ENCODE results near the gene HS1BP3. TPM values are rescaled to one million over a fixed set of nuclear protein-coding genes. Genes with fewer than 3 reads are reported as not detected.
A peak's percentile ranks its signal among the peaks of the same experiment; 100 is the strongest.

Gene HS1BP3
- total and polyA plus RNA-seq, 2 of the 13 experiments (the other 11 are each of a cell fraction or from before 2014, with no cell fraction given), result 15.2 to 22.0 TPM

DNA sequence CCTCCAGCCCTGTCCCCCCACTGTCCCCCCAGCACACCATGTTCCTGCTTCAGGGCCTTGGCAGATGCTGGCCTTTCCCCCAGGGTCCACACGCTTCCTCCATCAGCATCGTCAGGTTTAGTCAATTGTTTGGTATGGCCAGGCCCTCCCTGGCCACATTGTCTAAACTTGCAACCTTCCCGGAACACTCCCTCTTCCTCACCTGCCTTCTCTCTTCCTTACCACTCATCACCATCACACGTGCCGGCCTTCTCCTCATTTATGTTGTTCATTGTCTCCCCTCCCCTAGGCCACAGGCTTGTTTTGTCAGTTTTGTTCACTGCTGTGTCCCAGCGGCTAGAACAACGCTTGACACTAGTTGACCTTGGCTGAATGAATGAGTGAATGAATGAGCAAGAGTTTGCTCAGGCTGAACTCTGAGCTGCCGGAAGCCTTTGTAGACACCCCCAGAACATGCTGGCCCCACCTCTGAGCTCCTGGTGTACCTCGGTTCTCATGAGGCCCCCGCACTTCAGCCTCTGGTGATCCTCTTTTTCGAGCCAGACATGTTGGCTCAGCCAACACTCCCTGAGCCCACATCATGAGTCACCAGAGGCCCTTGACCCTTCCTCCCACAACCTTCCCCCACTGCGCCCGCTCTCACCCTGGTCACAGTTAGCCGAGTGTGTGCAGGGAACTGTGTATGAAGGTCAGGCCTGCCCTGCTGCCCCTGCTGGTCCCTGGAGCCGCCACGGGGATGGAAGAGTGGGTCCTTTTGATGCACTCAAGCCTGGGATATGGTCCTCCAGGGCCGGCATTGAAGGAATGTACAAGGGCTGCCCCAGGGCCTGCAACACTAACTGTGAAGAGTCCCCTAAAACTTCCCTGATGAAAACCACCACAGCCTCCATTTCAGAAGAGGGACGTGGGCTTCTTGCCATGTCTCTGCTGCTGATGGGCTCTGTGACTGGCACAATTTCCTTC, 57.5 kb downstream of the HS1BP3 start (continued):
- TF ChIP-seq, protein P1, sequence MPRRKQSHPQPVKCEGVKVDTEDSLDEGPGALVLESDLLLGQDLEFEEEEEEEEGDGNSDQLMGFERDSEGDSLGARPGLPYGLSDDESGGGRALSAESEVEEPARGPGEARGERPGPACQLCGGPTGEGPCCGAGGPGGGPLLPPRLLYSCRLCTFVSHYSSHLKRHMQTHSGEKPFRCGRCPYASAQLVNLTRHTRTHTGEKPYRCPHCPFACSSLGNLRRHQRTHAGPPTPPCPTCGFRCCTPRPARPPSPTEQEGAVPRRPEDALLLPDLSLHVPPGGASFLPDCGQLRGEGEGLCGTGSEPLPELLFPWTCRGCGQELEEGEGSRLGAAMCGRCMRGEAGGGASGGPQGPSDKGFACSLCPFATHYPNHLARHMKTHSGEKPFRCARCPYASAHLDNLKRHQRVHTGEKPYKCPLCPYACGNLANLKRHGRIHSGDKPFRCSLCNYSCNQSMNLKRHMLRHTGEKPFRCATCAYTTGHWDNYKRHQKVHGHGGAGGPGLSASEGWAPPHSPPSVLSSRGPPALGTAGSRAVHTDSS (CRISPR knock-in tag; conservative IDR thresholded peaks at IDR 0.05), result no peak
- TF ChIP-seq ELF3 (CRISPR knock-in tag; IDR thresholded peaks at IDR 0.05) (peak; percentile 90), ZNF30 (CRISPR knock-in tag; IDR thresholded peaks at IDR 0.05) (0 out of 2 replicates have a peak, but pooled peaks have one; percentile 18), KAT8 (CRISPR knock-in tag; IDR thresholded peaks at IDR 0.05) (peak; percentile 88), ZNF891 (CRISPR knock-in tag; IDR thresholded peaks at IDR 0.05) (peak; percentile 96), MIER2 (CRISPR knock-in tag; IDR thresholded peaks at IDR 0.05) (peak; percentile 84)
- TF ChIP-seq, protein P2, sequence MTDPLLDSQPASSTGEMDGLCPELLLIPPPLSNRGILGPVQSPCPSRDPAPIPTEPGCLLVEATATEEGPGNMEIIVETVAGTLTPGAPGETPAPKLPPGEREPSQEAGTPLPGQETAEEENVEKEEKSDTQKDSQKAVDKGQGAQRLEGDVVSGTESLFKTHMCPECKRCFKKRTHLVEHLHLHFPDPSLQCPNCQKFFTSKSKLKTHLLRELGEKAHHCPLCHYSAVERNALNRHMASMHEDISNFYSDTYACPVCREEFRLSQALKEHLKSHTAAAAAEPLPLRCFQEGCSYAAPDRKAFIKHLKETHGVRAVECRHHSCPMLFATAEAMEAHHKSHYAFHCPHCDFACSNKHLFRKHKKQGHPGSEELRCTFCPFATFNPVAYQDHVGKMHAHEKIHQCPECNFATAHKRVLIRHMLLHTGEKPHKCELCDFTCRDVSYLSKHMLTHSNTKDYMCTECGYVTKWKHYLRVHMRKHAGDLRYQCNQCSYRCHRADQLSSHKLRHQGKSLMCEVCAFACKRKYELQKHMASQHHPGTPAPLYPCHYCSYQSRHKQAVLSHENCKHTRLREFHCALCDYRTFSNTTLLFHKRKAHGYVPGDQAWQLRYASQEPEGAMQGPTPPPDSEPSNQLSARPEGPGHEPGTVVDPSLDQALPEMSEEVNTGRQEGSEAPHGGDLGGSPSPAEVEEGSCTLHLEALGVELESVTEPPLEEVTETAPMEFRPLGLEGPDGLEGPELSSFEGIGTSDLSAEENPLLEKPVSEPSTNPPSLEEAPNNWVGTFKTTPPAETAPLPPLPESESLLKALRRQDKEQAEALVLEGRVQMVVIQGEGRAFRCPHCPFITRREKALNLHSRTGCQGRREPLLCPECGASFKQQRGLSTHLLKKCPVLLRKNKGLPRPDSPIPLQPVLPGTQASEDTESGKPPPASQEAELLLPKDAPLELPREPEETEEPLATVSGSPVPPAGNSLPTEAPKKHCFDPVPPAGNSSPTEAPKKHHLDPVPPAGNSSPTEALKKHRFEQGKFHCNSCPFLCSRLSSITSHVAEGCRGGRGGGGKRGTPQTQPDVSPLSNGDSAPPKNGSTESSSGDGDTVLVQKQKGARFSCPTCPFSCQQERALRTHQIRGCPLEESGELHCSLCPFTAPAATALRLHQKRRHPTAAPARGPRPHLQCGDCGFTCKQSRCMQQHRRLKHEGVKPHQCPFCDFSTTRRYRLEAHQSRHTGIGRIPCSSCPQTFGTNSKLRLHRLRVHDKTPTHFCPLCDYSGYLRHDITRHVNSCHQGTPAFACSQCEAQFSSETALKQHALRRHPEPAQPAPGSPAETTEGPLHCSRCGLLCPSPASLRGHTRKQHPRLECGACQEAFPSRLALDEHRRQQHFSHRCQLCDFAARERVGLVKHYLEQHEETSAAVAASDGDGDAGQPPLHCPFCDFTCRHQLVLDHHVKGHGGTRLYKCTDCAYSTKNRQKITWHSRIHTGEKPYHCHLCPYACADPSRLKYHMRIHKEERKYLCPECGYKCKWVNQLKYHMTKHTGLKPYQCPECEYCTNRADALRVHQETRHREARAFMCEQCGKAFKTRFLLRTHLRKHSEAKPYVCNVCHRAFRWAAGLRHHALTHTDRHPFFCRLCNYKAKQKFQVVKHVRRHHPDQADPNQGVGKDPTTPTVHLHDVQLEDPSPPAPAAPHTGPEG (CRISPR knock-in tag; IDR thresholded peaks at IDR 0.05), result peak; percentile 85
- TF ChIP-seq, protein P3, sequence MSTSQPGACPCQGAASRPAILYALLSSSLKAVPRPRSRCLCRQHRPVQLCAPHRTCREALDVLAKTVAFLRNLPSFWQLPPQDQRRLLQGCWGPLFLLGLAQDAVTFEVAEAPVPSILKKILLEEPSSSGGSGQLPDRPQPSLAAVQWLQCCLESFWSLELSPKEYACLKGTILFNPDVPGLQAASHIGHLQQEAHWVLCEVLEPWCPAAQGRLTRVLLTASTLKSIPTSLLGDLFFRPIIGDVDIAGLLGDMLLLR (CRISPR knock-in tag; IDR thresholded peaks at IDR 0.05), result peak; percentile 89
- TF ChIP-seq, protein P4, sequence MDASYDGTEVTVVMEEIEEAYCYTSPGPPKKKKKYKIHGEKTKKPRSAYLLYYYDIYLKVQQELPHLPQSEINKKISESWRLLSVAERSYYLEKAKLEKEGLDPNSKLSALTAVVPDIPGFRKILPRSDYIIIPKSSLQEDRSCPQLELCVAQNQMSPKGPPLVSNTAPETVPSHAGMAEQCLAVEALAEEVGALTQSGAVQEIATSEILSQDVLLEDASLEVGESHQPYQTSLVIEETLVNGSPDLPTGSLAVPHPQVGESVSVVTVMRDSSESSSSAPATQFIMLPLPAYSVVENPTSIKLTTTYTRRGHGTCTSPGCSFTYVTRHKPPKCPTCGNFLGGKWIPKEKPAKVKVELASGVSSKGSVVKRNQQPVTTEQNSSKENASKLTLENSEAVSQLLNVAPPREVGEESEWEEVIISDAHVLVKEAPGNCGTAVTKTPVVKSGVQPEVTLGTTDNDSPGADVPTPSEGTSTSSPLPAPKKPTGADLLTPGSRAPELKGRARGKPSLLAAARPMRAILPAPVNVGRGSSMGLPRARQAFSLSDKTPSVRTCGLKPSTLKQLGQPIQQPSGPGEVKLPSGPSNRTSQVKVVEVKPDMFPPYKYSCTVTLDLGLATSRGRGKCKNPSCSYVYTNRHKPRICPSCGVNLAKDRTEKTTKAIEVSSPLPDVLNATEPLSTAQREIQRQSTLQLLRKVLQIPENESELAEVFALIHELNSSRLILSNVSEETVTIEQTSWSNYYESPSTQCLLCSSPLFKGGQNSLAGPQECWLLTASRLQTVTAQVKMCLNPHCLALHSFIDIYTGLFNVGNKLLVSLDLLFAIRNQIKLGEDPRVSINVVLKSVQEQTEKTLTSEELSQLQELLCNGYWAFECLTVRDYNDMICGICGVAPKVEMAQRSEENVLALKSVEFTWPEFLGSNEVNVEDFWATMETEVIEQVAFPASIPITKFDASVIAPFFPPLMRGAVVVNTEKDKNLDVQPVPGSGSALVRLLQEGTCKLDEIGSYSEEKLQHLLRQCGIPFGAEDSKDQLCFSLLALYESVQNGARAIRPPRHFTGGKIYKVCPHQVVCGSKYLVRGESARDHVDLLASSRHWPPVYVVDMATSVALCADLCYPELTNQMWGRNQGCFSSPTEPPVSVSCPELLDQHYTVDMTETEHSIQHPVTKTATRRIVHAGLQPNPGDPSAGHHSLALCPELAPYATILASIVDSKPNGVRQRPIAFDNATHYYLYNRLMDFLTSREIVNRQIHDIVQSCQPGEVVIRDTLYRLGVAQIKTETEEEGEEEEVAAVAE (CRISPR knock-in tag; IDR thresholded peaks at IDR 0.05; ENCODE audit: borderline replicate concordance), result peak; percentile 94
- TF ChIP-seq, protein P5, sequence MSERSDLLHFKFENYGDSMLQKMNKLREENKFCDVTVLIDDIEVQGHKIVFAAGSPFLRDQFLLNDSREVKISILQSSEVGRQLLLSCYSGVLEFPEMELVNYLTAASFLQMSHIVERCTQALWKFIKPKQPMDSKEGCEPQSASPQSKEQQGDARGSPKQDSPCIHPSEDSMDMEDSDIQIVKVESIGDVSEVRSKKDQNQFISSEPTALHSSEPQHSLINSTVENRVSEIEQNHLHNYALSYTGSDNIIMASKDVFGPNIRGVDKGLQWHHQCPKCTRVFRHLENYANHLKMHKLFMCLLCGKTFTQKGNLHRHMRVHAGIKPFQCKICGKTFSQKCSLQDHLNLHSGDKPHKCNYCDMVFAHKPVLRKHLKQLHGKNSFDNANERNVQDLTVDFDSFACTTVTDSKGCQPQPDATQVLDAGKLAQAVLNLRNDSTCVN (CRISPR knock-in tag; IDR thresholded peaks at IDR 0.05; ENCODE audit: borderline replicate concordance), result peak; percentile 59
- TF ChIP-seq, protein P6, sequence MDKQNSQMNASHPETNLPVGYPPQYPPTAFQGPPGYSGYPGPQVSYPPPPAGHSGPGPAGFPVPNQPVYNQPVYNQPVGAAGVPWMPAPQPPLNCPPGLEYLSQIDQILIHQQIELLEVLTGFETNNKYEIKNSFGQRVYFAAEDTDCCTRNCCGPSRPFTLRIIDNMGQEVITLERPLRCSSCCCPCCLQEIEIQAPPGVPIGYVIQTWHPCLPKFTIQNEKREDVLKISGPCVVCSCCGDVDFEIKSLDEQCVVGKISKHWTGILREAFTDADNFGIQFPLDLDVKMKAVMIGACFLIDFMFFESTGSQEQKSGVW (CRISPR knock-in tag; IDR thresholded peaks at IDR 0.05; ENCODE audit: borderline replicate concordance), result no peak

All from HepG2 (cell line).